DLD1 (cell line): ENCODE results near the gene DNAJC15.
"Not testable (repeated sequence)": the region's sequence is repeated elsewhere in the genome, so short reads cannot be mapped to it uniquely, and the experiment has no call there.

ENCODE experiments used
- in situ Hi-C: cut with HindIII; loops from 2 replicates; pipeline ENCODE4 v1.10.0; 2017; ENCODE audit warnings: low sequenced_read_pairs

The DNAJC15 gene

GRCh38 chr13:43023289-43023963, at the start of gene DNAJC15:
Gene DNAJC15 (plus strand): TSS chr13:43023586. CDS start chr13:43023627, 41 bp downstream.
- in situ Hi-C loops: no loop called here

- in situ Hi-C loops: no loop called here
Measured at GRCh38 chr13:42976066-42976465, 47.3 kb upstream of the DNAJC15 start.

- in situ Hi-C loops: no loop called here
Measured at GRCh38 chr13:42977219-42977659, 46.1 kb upstream of the DNAJC15 start.

- in situ Hi-C loops: loop anchor here (10.0 kb wide), 1 partner anchor 63 kb away; no protein-coding TSS in a partner anchor
Measured at GRCh38 chr13:42981317-42981716, 42.1 kb upstream of the DNAJC15 start.

GRCh38 chr13:42981853-42982252, 41.5 kb upstream of the DNAJC15 start:
- in situ Hi-C loops: loop anchor here (10.0 kb wide), 1 partner anchor 63 kb away; no protein-coding TSS in a partner anchor

GRCh38 chr13:42984026-42984425, 39.4 kb upstream of the DNAJC15 start:
- in situ Hi-C loops: loop anchor here (10.0 kb wide), 1 partner anchor 61 kb away; no protein-coding TSS in a partner anchor

- in situ Hi-C loops: loop anchor here (10.0 kb wide), 1 partner anchor 60 kb away; no protein-coding TSS in a partner anchor
Measured at GRCh38 chr13:42984691-42985090, 38.7 kb upstream of the DNAJC15 start.

- in situ Hi-C loops: loop anchor here (10.0 kb wide), 1 partner anchor 59 kb away; no protein-coding TSS in a partner anchor
Measured at GRCh38 chr13:42985312-42986175, 37.8 kb upstream of the DNAJC15 start.

- in situ Hi-C loops: loop anchor here (10.0 kb wide), 1 partner anchor 59 kb away; no protein-coding TSS in a partner anchor
Measured at GRCh38 chr13:42986176-42986574, 37.2 kb upstream of the DNAJC15 start.

GRCh38 chr13:42990291-42991232, 32.8 kb upstream of the DNAJC15 start:
- in situ Hi-C loops: no loop called here

GRCh38 chr13:42991233-42991897, 32.0 kb upstream of the DNAJC15 start:
- in situ Hi-C loops: not testable (repeated sequence)

GRCh38 chr13:42991898-42992763, 31.3 kb upstream of the DNAJC15 start, which contains the start of gene EPSTI1:
Gene EPSTI1 (minus strand): TSS chr13:42992241. CDS start chr13:42992165, 76 bp downstream.
- in situ Hi-C loops: no loop called here

- in situ Hi-C loops: no loop called here
Measured at GRCh38 chr13:42992764-42993122, 30.6 kb upstream of the DNAJC15 start.

GRCh38 chr13:42994878-42995277, 28.5 kb upstream of the DNAJC15 start:
- in situ Hi-C loops: no loop called here

GRCh38 chr13:42996584-42996983, 26.8 kb upstream of the DNAJC15 start:
- in situ Hi-C loops: no loop called here

- in situ Hi-C loops: no loop called here
Measured at GRCh38 chr13:42997381-42997780, 26.0 kb upstream of the DNAJC15 start.

- in situ Hi-C loops: no loop called here
Measured at GRCh38 chr13:42999491-42999890, 23.9 kb upstream of the DNAJC15 start.

- in situ Hi-C loops: no loop called here
Measured at GRCh38 chr13:43000676-43001075, 22.7 kb upstream of the DNAJC15 start.

- in situ Hi-C loops: no loop called here
Measured at GRCh38 chr13:43002021-43002420, 21.4 kb upstream of the DNAJC15 start.
